ENCODE data around the gene KMT2B.

Gene KMT2B

DNA sequence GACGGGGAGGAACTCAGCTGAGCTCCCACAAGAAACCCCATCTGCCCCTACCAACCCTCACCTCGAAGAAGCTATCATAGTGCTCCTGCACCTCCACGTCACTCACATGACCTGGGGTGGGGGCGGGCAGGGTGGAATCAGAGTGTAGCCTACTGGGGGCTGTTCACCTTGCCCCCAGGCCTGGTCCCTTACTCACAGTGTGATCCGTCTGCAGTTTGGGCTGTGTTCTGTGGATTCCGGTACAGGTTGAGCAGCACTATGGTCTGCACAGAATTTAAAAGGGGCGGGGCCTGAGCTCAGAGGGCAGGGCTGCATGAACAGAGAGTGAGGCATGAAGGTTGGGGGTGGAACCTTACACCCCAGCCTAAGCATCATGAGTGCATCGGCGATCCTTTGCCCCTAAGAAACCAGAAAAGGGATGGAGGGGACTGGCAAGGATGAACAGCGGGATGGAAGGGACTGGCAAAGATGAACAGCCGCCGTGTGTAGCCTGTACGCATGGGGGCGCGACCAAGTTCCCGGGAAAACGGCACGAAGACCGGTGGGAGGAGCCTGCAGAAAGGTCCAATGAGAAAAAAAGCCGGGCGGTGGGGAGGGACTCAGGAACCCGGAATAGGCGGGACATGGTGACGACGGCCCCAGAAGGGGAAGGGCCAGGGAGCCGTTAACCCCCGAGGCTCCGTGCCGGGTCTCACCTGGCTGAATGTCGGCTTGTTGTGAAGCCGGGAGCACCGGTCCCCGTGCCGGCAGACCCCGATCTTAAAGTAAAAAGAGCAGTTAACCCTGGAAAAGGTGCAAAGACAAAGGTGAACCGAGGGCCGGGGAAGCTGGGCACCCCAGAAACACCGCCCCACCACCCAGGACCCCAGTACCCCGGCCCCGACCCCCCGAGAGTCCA, 26.9 kb downstream of the KMT2B start:
- Histone ChIP-seq H3K4me3 (ENCODE audit: low read depth, low read length) (peak overlapping the region; percentile 83), H3K9me3 (ENCODE audit: severe bottlenecking) (no peaks in the 10 kb centered on the region), H3K27ac (peak overlapping the region; percentile 95), H3K27me3 (ENCODE audit: insufficient read depth, low read depth, severe bottlenecking) (no peaks in the 10 kb centered on the region), H3K36me3 (peaks cover 6% of the 10 kb centered on the region; the same call in 1 of the 2 replicates)
- TF ChIP-seq, protein P1, sequence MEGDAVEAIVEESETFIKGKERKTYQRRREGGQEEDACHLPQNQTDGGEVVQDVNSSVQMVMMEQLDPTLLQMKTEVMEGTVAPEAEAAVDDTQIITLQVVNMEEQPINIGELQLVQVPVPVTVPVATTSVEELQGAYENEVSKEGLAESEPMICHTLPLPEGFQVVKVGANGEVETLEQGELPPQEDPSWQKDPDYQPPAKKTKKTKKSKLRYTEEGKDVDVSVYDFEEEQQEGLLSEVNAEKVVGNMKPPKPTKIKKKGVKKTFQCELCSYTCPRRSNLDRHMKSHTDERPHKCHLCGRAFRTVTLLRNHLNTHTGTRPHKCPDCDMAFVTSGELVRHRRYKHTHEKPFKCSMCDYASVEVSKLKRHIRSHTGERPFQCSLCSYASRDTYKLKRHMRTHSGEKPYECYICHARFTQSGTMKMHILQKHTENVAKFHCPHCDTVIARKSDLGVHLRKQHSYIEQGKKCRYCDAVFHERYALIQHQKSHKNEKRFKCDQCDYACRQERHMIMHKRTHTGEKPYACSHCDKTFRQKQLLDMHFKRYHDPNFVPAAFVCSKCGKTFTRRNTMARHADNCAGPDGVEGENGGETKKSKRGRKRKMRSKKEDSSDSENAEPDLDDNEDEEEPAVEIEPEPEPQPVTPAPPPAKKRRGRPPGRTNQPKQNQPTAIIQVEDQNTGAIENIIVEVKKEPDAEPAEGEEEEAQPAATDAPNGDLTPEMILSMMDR (IDR thresholded peaks at IDR 0.05; ENCODE audit: low read depth, low read length): peak; percentile 60
- DNase-seq: peak; percentile 97

DNA sequence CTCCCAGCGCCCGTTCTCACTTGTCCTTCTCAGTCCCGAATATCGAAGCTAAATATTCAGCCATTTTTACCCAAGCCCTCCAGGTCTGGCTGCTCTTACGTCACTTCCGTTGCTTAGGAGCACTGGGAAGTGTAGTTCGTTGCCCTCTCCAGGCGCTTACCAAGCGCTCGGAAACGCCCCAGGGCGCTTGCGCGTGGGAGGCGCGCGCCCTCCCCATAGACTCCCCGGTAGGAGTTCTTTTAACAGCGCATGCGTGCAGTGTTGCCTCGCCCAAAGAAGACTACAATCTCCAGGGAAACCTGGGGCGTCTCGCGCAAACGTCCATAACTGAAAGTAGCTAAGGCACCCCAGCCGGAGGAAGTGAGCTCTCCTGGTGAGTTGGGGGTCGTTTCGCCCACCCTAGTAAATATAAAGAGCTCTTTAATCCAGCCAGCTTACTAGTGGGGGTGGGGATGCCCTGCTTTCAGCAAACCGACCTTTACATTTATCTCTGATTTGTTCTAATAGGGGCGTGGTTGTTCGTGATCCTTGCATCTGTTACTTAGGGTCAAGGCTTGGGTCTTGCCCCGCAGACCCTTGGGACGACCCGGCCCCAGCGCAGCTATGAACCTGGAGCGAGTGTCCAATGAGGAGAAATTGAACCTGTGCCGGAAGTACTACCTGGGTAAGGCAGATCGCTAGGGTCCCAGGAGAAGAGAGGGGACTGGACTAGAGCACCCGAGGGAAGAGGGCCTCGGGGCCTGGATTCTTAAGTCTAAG, 27.7 kb downstream of the KMT2B start, which contains the start of the genes PSENEN and U2AF1L4:
Gene PSENEN, plus strand, starts transcription at position 324 of the 759 bp plus-strand sequence. Its CDS starts 280 bp downstream, at position 604.
Gene U2AF1L4, minus strand, starts transcription at position 91 of the 759 bp plus-strand sequence. Its CDS starts 27 bp downstream, at position 64.
- TF ChIP-seq, protein P1 (IDR thresholded peaks at IDR 0.05; ENCODE audit: low read depth, low read length): no peak

DNA sequence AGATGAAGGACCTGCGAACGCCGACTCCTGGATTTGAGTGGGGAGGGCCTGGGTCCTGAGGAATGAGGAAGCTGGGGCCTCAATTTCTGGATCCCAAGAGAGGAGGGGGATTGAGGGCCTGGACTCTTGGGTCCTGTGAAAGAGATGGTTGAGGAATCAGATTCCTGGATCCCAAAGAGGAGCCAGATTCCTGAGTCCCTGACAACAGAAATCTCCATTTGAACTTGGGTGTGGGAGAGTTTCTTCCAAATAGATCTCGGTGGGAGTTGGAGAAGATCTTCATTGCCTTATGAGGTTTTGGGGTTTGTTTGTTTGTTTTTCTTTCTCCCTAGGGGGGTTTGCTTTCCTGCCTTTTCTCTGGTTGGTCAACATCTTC, 28.3 kb downstream of the KMT2B start:
- TF ChIP-seq, protein P1 (IDR thresholded peaks at IDR 0.05; ENCODE audit: low read depth, low read length): no peak
- DNase-seq: no peak
- H3K36me3 ChIP-seq: peaks cover 6% of the 10 kb centered on the region; the same call in 1 of the 2 replicates
- no peaks in the 10 kb centered on the region for H3K27me3 ChIP-seq (ENCODE audit: insufficient read depth, low read depth, severe bottlenecking)
- H3K4me3 ChIP-seq (ENCODE audit: low read depth, low read length): peak overlapping the region; percentile 83
- H3K9me3 ChIP-seq (ENCODE audit: severe bottlenecking): no peaks in the 10 kb centered on the region
- peak overlapping the region; percentile 95 for H3K27ac ChIP-seq

More for the DNA sequence above, 27.7 kb downstream of the KMT2B start, which contains the start of the genes PSENEN and U2AF1L4:
- no peaks in the 10 kb centered on the region for H3K27me3 ChIP-seq (ENCODE audit: insufficient read depth, low read depth, severe bottlenecking)
- no peaks in the 10 kb centered on the region for H3K9me3 ChIP-seq (ENCODE audit: severe bottlenecking)
- H3K27ac ChIP-seq: peak within 1 kb of the TSS; percentile 95
- peak within 1 kb of the TSS; percentile 83 for H3K4me3 ChIP-seq (ENCODE audit: low read depth, low read length)
- H3K36me3 ChIP-seq: peaks cover 6% of the 10 kb centered on the region; the same call in 1 of the 2 replicates
- peak; percentile 97 for DNase-seq

DNA sequence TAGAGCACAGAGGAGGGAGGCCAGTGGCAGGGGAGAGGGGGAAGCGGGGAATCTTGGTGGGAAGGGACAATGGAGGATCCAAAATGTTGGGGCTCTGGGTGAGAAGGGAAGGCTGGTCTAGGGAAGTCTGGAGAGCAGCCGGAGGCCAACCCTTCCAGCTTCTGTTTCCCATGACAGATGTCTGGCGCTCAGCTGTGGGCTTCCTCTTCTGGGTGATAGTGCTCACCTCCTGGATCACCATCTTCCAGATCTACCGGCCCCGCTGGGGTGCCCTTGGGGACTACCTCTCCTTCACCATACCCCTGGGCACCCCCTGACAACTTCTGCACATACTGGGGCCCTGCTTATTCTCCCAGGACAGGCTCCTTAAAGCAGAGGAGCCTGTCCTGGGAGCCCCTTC, 28.7 kb downstream of the KMT2B start:
- no peaks in the 10 kb centered on the region for H3K9me3 ChIP-seq (ENCODE audit: severe bottlenecking)
- DNase-seq: no peak
- peaks cover 6% of the 10 kb centered on the region; the same call in 1 of the 2 replicates for H3K36me3 ChIP-seq
- TF ChIP-seq, protein P1 (IDR thresholded peaks at IDR 0.05; ENCODE audit: low read depth, low read length): no peak
- no peak overlapping the region for H3K4me3 ChIP-seq (ENCODE audit: low read depth, low read length)
- H3K27me3 ChIP-seq (ENCODE audit: insufficient read depth, low read depth, severe bottlenecking): no peaks in the 10 kb centered on the region
- H3K27ac ChIP-seq: no peak overlapping the region

DNA sequence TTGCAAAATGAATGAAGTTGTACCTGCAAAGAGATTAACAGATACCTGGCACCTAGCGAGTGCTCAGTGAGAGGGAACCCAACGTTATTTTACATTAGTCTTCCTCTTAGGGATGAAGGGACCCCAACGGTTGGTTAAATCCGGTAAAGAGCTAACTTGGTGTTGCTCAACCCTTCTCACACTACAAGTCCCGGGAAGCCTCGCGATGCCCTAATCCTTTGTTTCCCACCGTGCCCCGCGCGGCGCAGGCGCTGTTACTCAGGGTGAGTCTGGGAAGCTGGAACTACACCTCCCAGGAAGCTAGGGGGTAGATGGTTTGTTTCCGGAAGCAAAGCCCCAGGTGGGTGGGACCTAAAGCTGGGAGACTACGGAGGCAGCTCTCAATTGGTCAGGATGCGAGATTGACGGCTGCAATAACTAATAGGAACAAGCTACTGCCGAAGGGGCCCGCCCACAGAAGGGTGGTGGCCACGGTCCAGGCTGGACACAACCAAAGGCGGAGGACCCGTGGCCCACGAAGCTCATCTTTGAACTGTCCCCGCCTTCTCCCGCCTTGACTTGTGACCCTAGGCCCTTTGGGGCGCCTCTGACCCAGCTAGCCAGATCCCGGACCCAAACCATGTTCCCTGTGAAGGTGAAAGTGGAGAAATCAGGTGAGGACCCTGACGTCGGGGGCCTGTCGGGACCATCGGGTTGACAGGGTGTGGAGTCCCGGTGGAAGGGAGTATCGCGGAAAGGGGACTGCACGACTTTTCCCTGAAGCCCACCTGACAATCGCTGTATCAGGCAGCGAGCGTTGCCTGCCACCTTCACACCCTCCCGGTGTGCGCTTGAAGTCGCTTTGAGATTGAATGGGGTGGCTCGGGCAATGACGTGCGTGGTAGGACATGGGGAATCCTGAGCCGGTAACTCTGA, 30.6 kb downstream of the KMT2B start, which contains the start of gene LIN37:
Gene LIN37, plus strand, starts transcription at position 471 of the 915 bp plus-strand sequence. Its CDS starts 149 bp downstream, at position 620.
- peak; percentile 99 for DNase-seq
- Histone ChIP-seq H3K27me3 (ENCODE audit: insufficient read depth, low read depth, severe bottlenecking) (no peaks in the 10 kb centered on the region), H3K4me3 (ENCODE audit: low read depth, low read length) (peak within 1 kb of the TSS; percentile 84), H3K36me3 (peaks cover 10% of the 10 kb centered on the region), H3K27ac (peak within 1 kb of the TSS; percentile 61), H3K9me3 (ENCODE audit: severe bottlenecking) (no peaks in the 10 kb centered on the region)
- TF ChIP-seq, protein P1 (IDR thresholded peaks at IDR 0.05; ENCODE audit: low read depth, low read length): no peak

All from WERI-Rb-1 (cell line).